OCI-LY7 (cell line): Measurements from ENCODE around the gene TMEM220.

Experiments used
- CTCF ChIP-seq: fragments of 200-600 bp; sonication (generic); conservative IDR thresholded peaks from 2 replicates; pipeline ENCODE4 v1.5.1; 2014; ENCODE audit warnings: mild to moderate bottlenecking, antibody characterized with exemption, low read length, moderate library complexity, mixed read lengths
- EZH2phosphoT487 ChIP-seq: fragments of 200-600 bp; sonication (generic); IDR thresholded peaks from 2 replicates; pipeline ENCODE4 v1.6.1; 2018; ENCODE audit warnings: low read depth, borderline replicate concordance, mild to moderate bottlenecking, mixed run types, antibody characterized with exemption, low read length, moderate library complexity, mixed read lengths

DNA sequence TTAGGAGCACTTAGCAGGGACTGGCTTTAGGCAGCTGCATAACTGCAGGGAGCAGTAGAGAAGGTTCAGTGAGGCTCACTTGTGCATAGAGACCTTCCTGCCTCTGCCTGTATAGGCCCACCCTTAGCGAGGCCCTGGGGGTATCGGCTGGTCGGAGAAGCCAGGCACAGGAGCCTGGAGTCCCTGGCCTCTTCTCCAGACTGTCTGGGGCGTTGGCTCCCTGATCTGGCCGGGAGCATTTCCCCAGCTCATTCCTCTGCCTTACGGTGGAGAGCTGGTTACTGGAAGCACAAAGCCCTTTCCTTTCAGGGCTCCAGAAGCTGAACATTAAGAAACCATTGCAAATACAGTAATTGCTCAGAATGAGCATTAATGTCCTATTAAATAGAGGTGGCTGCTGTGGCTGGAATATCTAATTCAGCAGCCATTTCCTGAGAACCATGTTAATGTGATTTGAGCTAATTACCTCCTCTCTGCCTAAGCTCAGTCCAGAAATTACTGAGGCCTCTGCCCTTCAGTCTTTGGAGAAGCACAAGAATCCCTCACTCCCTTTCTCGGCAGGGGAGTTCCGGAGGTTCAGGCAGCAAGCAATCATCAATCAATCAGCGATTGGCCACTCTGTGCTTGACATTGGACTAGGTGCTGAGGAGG, 18.8 kb upstream of the TMEM220 start:
- no peak for TF ChIP-seq CTCF
- no peak for TF ChIP-seq EZH2phosphoT487
